K562 (cell line): Measurements from ENCODE around the gene RSPH6A. TPM values are rescaled to one million over a fixed set of nuclear protein-coding genes. Genes with fewer than 3 reads are reported as not detected.

Experiments used
- ASH1L ChIP-seq: fragments of 450-650 bp; IDR thresholded peaks from 2 replicates; pipeline ENCODE4 v1.6.1; 2018; ENCODE audit warnings: borderline replicate concordance, mild to moderate bottlenecking, low read depth; ENCODE audit not compliant: partially characterized antibody
- BACH1 ChIP-seq: fragments of 200-800 bp; sonication (Bioruptor generic); IDR thresholded peaks from 2 replicates; pipeline ENCODE4 v1.6.1; 2016; ENCODE audit warnings: missing genetic modification characterization, missing compliant biosample characterization
- BCOR ChIP-seq: fragments of 450-650 bp; IDR thresholded peaks from 2 replicates; pipeline ENCODE4 v1.6.1; 2016
- CBX3 ChIP-seq, 2 experiments: IDR thresholded peaks; 1 replicate in 1 of 2; 2 replicates in 1 of 2; pipeline ENCODE4 v1.6.1; 2012; ENCODE audit warnings: inconsistent platforms in 2 of 2, low read length in 2 of 2, borderline replicate concordance in 1 of 2, control low read depth in 1 of 2
- FOXP4 ChIP-seq: sonication (generic); formaldehyde crosslinking; IDR thresholded peaks from 2 replicates; pipeline ENCODE4 v1.8.0; 2022; ENCODE audit warnings: mild to moderate bottlenecking, missing genetic modification reagents, borderline replicate concordance
- GMEB1 ChIP-seq: fragments of 250-450 bp; sonication (Bioruptor Pico); IDR thresholded peaks from 2 replicates; pipeline ENCODE4 v1.4.0; 2020; ENCODE audit warnings: mild to moderate bottlenecking
- HIVEP1 ChIP-seq: fragments of 250-450 bp; sonication (Bioruptor Pico); IDR thresholded peaks from 2 replicates; pipeline ENCODE4 v1.4.0; 2020; ENCODE audit warnings: mild to moderate bottlenecking
- KLF10 ChIP-seq: fragments of 250-450 bp; sonication (Bioruptor Pico); IDR thresholded peaks from 2 replicates; pipeline ENCODE4 v1.6.1; 2021; ENCODE audit warnings: matching md5 sums
- MAFG ChIP-seq: fragments of 450-650 bp; conservative IDR thresholded peaks from 2 replicates; pipeline ENCODE4 v1.6.1; 2016; ENCODE audit warnings: missing genetic modification characterization, missing compliant biosample characterization
- MTA3 ChIP-seq: fragments of 450-650 bp; formaldehyde crosslinking; IDR thresholded peaks from 2 replicates; pipeline ENCODE4 v1.6.1; 2017; ENCODE audit warnings: mild to moderate bottlenecking, borderline replicate concordance
- NR1H2 ChIP-seq: sonication (generic); formaldehyde crosslinking; IDR thresholded peaks from 2 replicates; pipeline ENCODE4 v1.4.0; 2020; ENCODE audit warnings: mild to moderate bottlenecking, missing genetic modification reagents
- NR4A1 ChIP-seq, 2 experiments: fragments of 250-450 bp in 1 of 2; fragments of 450-650 bp in 1 of 2; sonication (Bioruptor Pico) in 1 of 2; IDR thresholded peaks; 2 replicates each; pipeline versions ENCODE4 v1.4.0 to v1.6.1; 2016 to 2020; ENCODE audit warnings: mild to moderate bottlenecking in 2 of 2, missing compliant biosample characterization in 1 of 2, missing genetic modification characterization in 1 of 2, moderate library complexity in 1 of 2
- RAD21 ChIP-seq, 2 experiments: fragments of 250-450 bp in 1 of 2; fragments of 450-650 bp in 1 of 2; sonication (Bioruptor Pico) in 1 of 2; formaldehyde crosslinking in 1 of 2; IDR thresholded peaks in 1 of 2; conservative IDR thresholded peaks in 1 of 2; 2 replicates each; pipeline versions ENCODE4 v1.4.0 to v1.8.0; 2020 to 2022; ENCODE audit warnings: mild to moderate bottlenecking in 2 of 2, moderate library complexity in 1 of 2
- ZBTB5 ChIP-seq: fragments of 450-650 bp; IDR thresholded peaks from 2 replicates; pipeline ENCODE4 v1.6.1; 2017; ENCODE audit warnings: antibody characterized with exemption
- ZFX ChIP-seq: sonication (generic); formaldehyde crosslinking; IDR thresholded peaks from 2 replicates; pipeline ENCODE4 v1.8.0; 2022; ENCODE audit warnings: mild to moderate bottlenecking, missing genetic modification reagents, moderate library complexity
- polyA plus RNA-seq, 8 experiments: library from polyadenylated mRNA; depleted of rRNA in 4 of 8; stranded (reverse) in 5 of 8; unstranded in 3 of 8; fragments of >200 nt; fragmentation: Nextera tagmentation in 2 of 8; fragmentation: Illumina TruSeq in 1 of 8; extraction: Ambion mirVana in 2 of 8; extraction: Trizol in 1 of 8; gene quantifications; 2 replicates each; pipeline versions ENCODE4 v1.2.1 to v1.2.3, GENCODE V29; 2011 to 2014; ENCODE audit warnings: inconsistent platforms in 1 of 8, missing spikeins in 1 of 8
- total RNA-seq, 7 experiments: library from RNA; depleted of rRNA in 6 of 7; stranded (reverse); fragments of >200 nt in 6 of 7; fragmentation: Illumina TruSeq in 2 of 7; extraction: Trizol in 2 of 7; gene quantifications; 2 replicates each; pipeline versions ENCODE4 v1.2.1 to v1.2.3, GENCODE V29; 2011 to 2021; ENCODE audit warnings: low replicate concordance in 1 of 7
- TF ChIP-seq, protein P1 (sequence below): fragments of 250-450 bp; sonication (Bioruptor Pico); IDR thresholded peaks from 2 replicates; pipeline ENCODE4 v1.6.1; 2021; ENCODE audit warnings: mild to moderate bottlenecking
- TF ChIP-seq, protein P2 (sequence below): fragments of 450-650 bp; IDR thresholded peaks from 2 replicates; pipeline ENCODE4 v1.6.1; 2016; ENCODE audit warnings: low read depth, mild to moderate bottlenecking, moderate library complexity
- TF ChIP-seq, protein P3 (sequence below): fragments of 250-450 bp; sonication (Bioruptor Pico); IDR thresholded peaks from 2 replicates; pipeline ENCODE4 v1.5.0; 2021

The RSPH6A gene
- total and polyA plus RNA-seq, 9 of the 15 experiments (the other 6 are each of a cell fraction or from before 2014, with no cell fraction given), result 0.03 to 0.15 (median 0.07) TPM; not detected in 5

GRCh38 chr19:45809643-45810159 is 5.4 kb downstream of the RSPH6A start (continued):
- TF ChIP-seq GMEB1 (CRISPR knock-in tag), result no peak
- peak in 1 of 2 experiments; percentile 44; a peak in 1 of 3 replicates for TF ChIP-seq CBX3 (IDR thresholded peaks at IDR 0.05; ENCODE audit: borderline replicate concordance in 1 of 2, low read length in 2 of 2)
- no peak for TF ChIP-seq NR4A1 (CRISPR knock-in tag; IDR thresholded peaks at IDR 0.05)
- TF ChIP-seq NR4A1 (tag; IDR thresholded peaks at IDR 0.05), result 0 out of 2 replicates have a peak, but pooled peaks have one; percentile 65
- peak; percentile 50 for TF ChIP-seq ZFX (CRISPR knock-in tag)
- TF ChIP-seq, protein P1, sequence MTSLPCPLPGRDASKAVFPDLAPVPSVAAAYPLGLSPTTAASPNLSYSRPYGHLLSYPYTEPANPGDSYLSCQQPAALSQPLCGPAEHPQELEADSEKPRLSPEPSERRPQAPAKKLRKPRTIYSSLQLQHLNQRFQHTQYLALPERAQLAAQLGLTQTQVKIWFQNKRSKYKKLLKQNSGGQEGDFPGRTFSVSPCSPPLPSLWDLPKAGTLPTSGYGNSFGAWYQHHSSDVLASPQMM (CRISPR knock-in tag), result no peak
- TF ChIP-seq, protein P2, sequence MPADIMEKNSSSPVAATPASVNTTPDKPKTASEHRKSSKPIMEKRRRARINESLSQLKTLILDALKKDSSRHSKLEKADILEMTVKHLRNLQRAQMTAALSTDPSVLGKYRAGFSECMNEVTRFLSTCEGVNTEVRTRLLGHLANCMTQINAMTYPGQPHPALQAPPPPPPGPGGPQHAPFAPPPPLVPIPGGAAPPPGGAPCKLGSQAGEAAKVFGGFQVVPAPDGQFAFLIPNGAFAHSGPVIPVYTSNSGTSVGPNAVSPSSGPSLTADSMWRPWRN, result no peak
- no peak for TF ChIP-seq ZBTB5
- no peak for TF ChIP-seq RAD21 (CRISPR knock-in tag; conservative IDR thresholded peaks at IDR 0.05 in 1 of 2, IDR thresholded peaks at IDR 0.05 in 1 of 2)
- TF ChIP-seq, protein P3, sequence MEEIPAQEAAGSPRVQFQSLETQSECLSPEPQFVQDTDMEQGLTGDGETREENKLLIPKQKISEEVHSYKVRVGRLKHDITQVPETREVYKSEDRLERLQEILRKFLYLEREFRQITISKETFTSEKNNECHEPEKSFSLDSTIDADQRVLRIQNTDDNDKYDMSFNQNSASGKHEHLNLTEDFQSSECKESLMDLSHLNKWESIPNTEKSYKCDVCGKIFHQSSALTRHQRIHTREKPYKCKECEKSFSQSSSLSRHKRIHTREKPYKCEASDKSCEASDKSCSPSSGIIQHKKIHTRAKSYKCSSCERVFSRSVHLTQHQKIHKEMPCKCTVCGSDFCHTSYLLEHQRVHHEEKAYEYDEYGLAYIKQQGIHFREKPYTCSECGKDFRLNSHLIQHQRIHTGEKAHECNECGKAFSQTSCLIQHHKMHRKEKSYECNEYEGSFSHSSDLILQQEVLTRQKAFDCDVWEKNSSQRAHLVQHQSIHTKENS (CRISPR knock-in tag), result no peak
- TF ChIP-seq BCOR, result peak; percentile 71
- TF ChIP-seq BACH1 (tag), result peak; percentile 89
- TF ChIP-seq HIVEP1 (CRISPR knock-in tag), result no peak
- TF ChIP-seq KLF10 (CRISPR knock-in tag), result no peak
- TF ChIP-seq MTA3, result peak; percentile 29; the same call in 1 of the 2 replicates
- no peak for TF ChIP-seq ASH1L
- TF ChIP-seq MAFG, result peak; percentile 100
- TF ChIP-seq NR1H2, result no peak
- no peak for TF ChIP-seq FOXP4 (CRISPR knock-in tag)
